COLO829 (cell line): Measurements from ENCODE around the gene SEPHS1.
A peak's percentile ranks its signal among the peaks of the same experiment; 100 is the strongest.
"Not testable (repeated sequence)": the region's sequence is repeated elsewhere in the genome, so short reads cannot be mapped to it uniquely, and the experiment has no call there.

ENCODE experiments used
- DNase-seq: peaks from one replicate; pipeline ENCODE4 v3.0.0; 2012; ENCODE audit warnings: low spot score

The SEPHS1 gene, protein sequence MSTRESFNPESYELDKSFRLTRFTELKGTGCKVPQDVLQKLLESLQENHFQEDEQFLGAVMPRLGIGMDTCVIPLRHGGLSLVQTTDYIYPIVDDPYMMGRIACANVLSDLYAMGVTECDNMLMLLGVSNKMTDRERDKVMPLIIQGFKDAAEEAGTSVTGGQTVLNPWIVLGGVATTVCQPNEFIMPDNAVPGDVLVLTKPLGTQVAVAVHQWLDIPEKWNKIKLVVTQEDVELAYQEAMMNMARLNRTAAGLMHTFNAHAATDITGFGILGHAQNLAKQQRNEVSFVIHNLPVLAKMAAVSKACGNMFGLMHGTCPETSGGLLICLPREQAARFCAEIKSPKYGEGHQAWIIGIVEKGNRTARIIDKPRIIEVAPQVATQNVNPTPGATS

DNA sequence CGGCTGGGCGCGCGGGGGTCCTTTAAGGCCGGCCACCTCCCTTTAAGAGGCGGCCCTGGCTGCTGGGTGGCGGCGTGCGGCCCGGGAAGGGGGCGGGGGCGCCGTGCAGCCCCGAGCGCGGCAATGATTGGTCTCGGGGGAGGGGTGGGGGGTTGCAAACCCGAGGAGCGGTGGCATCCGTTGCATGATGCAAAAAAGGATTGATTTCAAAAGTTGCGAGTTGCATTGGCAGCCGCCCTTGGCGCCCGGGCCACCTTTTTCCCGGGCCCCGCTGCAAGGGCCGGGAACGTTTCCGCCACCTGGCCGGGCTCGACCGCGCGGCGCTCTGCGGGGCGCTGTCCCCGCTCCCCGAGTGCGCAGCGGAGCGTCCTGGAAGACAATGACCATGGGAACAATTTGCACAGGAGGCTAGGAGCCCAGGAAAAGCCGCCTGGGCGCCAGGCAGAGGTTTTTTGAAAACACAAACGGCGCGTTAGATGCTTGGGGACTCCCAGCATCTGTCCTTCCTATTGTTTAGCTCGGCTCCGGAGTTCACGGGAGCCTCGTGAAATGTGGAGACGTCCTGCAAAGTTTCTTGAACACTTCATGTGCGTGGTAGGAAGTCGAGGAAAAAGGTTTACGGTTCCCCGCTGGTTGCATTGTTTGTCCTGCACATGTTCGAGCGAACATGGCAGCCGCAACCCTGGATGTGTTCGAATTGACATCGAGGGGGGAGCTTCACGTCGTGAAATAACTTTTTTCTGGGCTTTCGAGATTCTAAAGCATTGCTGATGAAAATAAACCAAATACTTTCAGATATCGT lies at the start of gene SEPHS1:
Gene SEPHS1, minus strand, starts transcription at position 78 of the 802 bp plus-strand sequence. CDS start 3,343 bp downstream, outside the sequence.
- peak; percentile 57 for DNase-seq

DNA sequence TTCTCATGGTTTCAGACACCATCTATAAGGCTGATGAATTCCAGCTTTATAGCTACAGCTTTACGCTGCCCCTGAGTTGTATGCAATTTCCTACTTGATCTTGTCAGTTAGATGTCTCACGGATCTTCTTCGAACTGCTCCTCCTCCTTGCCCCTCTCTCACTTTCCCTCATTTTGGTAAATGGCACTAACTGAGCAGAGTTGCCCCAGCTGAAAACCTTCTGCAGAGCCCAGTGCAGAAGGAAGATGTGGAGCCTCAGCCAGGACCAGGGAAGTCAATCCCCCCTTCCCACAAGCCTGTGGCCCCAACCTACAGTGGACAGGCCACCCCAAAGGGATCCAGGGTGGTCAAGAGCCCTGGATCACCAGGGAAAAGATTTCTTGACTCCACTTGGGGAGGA lies 49.0 kb upstream of the SEPHS1 start:
- no peak for DNase-seq

DNA sequence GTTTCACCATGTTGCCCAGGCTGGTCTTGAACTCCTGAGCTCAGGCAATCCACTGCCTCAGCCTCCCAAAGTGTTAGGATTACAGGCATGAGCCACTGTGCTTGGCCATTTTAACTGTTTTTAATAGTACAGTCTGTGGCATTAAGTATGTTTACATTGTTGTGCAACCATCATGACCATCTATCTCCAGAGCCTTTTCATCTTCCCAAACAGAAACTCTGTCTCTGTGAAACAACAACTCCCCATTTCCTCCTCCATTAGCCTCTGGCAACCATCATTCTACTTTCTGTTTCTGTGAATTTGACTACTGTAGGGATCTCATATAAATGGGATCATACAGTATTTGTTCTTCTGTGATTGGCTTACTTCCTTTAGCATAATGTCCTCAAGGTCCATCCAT lies 48.3 kb upstream of the SEPHS1 start:
- DNase-seq = no peak

DNA sequence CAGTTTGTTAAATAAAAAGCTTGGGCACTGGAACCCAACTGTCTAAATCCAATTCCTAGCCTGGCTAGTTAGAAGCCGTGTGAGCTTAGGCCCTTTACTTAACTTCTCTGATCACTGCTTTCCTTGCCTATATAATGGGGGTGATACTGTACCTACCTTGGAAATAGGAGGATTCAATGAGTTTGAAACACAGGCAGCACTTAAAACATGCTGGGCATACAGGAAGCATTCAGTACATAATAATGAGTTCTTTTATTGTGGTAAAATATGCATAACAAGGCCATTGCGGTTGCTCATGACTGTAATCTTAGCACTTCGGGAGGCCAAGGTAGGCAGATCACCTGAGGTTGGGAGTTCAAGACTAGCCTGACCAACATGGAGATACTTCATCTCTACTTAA lies 47.4 kb upstream of the SEPHS1 start:
- DNase-seq = no peak

DNA sequence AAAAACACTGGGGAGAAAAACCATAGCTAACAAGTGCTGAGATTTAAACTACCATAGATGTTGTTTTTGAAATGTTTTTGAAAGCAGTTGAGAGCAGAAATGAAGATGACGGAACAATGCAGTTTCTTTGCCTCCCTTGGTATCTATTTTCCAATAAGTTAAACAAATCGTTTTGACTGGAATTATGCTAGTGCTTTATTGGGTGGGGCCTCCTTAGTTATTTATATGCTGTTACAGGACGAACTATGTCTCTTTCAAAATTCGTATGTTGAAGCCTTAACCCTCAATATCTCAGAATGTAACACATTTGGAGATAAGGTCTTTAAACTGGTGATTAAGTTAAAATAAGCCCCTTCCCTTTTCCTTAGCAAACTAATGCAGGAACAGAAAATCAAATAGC lies 45.5 kb upstream of the SEPHS1 start:
- DNase-seq = no peak

DNA sequence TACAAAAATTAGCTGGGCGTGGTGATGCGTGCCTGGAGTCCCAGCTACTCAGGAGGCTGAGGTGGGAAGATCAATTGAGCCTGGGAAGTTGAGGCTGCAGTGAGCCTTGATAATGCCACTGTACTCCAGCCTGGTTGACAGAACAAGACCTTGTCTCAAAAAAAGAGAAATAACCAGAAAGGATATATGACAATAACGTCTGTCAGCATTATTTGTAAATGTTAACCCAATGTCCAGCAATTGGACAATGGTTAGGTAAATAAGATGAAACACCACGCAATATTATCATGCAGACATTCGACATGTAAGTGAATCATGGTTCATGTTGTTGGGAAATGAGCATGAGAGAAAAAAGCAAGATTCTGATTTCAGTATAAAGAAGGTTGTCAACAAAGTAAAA lies 44.6 kb upstream of the SEPHS1 start:
- no peak for DNase-seq

DNA sequence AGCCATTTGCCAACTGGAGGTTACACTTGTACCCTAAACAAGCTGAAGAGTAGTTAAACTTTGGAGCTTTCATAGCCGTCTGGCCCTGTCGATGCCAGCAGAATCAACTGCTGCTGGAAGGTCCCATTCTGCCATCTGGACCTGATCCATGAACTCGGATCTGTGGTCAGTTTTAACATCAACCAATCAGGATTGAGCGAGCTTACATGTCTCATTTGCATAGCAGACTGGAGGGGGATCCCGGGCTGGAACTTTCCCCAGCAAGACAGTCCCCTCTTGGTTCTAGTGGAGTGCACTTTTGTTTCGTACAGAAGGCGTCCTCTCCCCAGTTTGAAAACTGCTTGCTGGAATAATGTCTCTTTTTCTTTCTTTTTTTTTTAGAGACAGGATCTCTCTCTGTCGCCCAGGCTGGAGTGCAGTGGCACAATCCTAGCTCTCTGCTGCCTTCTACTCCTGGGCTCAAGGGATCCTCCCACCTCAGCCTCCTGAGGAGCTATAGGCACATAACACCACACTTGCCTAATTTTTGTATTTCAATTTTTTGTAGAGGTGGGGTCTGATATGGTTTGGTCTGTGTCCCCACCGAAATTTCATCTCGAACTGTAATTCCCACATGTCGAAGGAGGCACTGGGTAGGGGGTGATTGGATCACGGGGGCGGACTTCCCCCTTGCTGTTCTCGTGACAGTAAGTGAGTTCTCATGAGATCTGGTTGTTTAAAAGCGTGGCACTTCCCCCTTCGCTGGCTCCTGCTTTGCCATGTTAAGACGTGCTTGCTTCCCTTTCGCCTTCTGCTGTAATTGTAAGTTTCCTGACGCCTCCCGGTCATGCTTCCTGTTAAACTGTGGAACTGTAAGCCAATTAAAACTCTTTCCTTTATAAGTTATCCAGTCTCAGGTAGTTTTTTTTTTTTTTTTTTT lies 42.8 kb upstream of the SEPHS1 start:
- DNase-seq = no peak

DNA sequence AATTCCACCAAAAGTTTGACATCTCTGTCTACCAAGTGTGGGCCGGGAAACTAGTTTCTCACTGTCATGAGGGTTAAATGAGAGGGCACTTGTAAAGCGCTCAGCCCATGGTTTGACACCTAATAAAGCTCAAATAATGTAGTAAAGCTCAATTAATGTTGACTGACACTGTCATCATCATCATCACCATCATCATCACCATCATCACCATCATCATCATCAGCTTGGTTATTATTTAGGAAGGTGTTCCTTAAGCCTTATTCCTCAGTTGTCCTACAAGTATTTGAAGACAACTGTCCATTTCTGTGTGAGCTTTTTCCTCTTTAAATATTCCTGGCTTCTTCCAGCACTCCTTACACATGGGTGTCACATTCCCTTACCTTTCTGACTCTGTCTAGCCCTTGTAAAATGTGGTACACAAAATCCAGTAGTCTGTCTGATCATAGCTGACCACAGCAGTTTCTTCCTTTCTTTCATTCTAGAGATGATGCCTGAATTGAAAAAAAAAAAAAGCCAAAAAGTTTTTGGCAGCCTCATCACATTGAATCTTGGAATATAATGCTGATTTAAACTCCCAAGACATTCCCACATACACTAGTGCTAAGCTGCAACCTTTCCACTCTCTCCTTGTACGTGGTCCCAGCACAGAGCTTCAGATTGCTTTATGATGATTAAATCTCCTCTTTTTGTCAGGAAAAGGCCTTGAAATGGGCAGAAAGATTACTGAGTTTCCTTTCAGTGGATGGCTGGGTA lies 40.6 kb upstream of the SEPHS1 start:
- no peak for DNase-seq

DNA sequence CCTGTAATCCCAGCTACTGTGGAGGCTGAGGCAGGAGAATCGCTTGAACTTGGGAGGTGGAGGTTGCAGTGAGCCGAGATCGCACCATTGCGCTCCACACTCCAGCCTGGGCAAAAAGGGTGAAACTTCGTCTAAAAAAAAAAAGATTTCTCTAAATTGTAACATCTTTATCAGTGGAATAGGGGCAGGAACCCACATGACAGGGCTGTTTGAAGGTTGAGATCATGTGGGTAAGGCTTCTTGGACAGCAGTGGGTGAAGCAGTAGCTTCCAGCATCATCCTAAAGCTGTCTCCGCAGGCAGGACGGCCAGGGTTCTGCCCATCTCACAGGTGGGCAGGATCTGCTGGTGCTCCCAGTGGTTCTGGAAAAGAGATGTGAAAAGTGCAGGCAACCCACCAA lies 37.9 kb upstream of the SEPHS1 start:
- DNase-seq = no peak

DNA sequence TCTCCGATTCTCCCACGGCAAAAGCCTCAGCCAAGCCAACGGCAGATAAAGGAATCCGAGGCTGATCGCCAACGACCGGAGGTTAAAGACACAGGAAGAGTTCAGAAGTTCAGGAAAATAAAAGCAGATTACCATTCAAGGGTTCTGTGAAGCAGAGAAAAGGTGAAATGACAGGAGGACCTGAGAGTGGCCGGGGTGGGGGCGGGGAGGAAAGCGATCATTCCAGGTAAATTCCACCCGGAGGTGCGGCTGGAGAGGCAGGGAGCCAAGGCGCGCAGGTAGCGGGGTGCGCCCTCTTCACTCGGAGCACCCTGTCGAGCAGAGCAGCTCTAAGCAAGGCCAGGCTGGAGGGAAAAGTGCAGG lies 35.3 kb upstream of the SEPHS1 start:
- DNase-seq = no peak

DNA sequence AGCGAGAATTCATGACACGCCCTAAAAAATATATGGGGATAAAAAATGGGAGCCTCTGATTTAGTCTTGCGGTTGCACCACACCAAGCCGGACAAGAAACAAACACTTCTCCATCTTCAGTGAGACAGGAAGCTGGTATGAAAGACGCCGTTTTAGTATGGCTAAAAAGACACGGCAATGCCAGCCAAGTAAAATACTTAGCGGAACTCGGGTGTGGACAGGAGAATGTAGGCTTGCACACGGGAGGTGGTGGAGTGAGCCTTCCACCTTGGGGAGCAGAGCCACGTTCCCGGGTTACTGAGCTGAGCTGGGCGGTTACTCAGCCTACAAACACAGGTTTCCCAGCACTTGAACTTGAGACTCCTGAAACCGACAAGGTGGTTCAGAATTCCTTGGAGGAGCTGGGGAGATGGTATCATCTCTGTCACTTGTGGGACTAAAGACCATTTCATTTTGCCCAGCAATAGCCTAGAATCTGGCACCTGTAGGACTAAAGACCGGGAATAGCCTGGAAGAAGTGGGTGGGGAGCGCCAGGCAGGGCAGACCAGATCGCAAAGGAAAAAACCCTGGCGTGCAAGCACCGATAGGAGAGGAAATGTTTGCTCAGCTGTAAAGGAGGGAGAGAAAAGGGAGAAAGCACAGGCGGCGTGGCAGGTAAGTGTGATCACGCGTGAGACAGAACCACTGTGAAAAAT lies 34.8 kb upstream of the SEPHS1 start:
- DNase-seq = no peak

DNA sequence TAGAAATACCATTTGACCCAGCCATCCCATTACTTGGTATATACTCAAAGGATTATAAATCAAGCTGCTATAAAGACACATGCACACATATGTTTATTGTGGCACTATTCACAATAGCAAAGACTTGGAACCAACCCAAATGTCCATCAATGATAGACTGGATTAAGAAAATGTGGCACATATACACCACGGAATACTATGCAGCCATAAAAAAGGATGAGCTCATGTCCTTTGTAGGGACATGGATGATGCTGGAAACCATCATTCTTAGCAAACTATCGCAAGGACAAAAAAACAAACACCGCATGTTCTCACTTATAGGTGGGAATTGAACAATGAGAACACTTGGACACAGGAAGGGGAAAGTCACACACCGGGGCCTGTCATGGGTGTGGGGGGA lies 31.0 kb upstream of the SEPHS1 start:
- DNase-seq = not testable (repeated sequence)

DNA sequence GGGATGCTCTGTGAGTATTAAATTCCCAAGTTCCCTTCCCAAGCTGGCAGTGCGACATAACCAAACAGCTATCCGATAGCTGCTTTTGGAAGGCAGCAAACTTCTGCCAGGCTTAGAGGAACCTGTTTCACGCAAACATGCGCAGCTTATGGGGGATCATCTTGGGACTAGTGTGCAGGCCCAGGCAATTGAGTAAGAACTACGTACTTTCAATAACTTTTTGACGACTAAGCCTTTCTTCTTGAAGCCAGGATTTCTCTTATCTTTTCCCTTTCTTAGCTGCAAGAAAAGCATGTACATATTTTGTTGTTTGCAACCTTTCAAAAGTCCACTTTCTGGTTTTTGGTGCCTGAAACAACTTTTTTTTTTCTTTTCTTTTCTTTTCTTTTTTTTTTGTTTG lies 28.7 kb upstream of the SEPHS1 start:
- no peak for DNase-seq

DNA sequence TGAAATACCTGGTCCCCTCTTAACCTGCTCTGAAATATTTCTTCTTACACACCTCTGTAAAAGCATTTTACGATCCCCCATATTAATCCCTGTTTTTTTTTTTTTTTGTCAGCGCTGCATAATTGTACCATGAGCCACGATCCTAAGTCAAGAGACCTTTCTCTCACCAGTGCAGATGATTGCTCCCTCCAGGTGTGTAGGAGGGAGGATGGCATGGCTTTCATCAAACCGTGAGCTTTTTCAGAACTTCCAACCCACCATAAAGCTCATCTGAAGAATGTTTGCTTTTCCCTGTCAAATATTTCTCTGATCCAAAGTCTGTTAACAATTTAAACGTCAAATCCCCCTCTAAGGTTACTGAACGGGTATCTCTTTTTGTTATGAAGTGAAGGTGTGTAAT lies 28.2 kb upstream of the SEPHS1 start:
- no peak for DNase-seq

DNA sequence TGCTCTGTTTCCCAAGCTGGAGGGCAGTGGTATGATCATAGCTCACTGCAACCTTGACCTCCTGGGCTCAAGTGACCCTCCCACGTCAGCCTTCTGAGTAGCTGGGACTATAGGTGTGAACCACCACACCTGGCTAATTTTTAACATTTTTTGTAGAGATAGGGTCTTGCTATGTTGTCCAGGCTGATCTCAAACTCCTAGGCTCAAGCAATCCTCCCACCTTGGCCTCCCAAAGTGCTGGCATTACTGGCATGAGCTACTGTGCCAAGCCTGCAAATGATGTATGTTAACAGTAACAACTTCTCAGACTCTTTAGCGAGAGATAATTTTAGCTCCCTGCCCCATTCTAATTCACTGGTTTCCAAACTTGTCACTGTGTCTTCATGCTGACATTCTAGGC lies 27.7 kb upstream of the SEPHS1 start:
- DNase-seq = no peak

DNA sequence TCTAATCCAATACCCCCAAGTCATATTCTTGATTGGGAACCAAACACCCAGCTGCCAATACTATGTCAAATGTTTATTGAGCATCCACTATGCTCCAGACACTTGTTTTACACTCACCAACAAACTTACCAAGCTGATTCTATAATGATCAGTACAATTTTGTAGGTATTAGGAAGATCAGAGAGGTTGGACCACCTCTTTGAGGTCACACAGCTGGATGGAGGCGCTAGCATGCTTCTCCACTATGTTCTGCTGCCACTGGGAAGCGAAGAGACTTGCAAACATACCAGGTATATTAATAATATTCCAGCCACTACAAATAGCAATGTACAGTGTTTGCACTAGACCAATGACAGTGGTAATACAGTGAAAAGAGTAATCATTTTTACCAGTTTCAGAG lies 25.6 kb upstream of the SEPHS1 start:
- DNase-seq = no peak

DNA sequence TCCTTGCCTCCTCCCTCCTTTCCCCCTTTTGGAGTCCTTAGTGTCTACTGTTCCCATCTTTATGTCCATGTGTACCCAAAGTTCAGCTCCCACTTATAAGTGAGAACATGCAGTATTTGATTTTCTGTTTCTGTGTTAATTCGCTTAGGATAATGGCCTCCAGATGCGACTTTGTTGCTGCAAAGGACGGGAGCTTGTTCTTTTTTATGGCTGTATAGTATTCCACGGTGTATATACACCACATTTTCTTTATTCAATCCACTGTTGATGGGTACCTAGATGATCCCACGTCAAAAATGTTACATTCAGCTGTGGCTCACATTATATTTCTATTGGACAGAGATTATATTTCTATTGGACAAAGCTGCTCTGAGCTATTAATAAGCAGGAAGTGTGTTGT lies 24.4 kb upstream of the SEPHS1 start:
- no peak for DNase-seq

DNA sequence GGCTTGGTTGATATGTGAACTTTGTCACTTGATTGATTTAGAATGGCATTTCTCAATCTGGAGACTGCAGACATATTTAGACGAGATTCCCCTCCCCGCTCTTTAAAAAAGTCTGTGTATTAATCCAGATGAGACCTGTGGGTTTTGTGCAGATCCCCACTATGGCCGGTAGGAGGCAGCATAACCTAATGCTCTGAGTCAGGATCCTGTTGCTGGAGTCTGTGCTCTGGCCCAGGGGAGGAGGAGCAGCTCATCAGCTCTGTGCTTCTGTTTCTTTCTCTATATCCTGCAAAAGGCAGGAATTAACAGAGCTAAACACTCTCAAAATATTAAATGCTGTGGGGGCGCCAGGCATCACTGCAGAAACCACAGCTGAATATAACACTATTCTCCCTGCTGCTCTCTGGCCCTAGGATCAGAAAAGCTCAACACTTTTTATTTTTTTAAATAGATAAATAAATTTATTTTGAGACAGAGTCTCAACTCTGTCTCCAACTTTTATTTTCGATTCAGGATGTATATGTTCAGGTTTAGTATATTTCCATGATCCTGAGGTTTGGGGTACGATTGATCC lies 23.9 kb upstream of the SEPHS1 start:
- DNase-seq = peak; percentile 87

DNA sequence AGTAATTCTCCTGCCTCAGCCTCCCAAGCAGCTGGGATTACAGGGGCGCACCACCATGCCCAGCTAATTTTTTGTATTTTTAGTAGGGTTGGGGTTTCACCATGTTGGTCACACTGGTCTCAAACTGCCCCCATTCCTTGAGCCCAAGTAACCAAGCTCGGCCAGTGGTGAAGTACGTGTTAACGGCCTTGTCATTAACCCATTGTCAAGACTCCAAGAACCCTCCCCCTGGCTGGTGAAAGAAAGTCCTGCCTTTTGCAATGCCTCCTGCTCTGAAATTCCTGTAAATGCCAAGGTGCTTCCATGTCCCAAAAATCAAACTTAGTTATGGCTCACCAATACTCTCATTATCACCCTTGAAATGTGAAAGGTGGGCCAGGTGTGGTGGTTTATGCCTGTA lies 18.8 kb upstream of the SEPHS1 start:
- no peak for DNase-seq

DNA sequence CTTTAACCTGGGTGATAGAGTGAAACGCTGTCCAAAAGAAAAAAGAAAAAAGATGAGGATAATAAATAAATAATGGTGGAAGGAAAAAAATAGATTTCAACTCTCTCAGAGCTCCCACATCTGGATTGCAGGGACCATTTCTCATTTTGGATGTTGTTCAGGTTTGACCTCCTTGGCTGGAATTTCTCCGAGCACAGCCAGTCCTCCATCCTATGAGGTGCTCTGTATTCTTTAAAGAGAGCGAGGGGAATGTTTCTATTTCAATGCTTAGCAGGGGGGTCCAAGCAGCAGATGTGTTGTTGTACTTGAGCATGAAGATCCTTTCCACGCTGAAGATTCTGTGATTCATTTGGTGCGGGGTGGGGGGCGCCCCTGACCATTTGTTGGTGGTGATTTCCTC lies 17.7 kb upstream of the SEPHS1 start:
- no peak for DNase-seq

DNA sequence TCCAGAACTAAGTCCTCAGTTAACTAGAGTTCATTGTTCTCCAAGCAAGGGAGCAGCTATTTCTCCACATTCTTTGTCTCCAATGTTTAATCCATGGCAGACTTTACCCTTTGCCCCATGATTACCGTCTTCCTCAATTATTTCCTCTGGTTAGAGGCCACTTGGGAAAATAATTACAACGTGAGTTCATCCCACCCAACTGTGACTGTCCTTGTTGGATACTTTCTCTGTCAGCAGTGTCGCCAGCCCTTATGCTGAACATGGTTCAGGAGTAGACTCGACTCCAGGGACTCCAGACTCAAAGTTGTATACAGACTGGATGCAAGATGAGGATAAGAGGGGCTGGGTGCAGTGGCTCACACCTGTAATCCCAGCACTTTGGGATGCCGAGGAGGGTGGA lies 17.1 kb upstream of the SEPHS1 start:
- DNase-seq = no peak
